SK-N-SH treated with all-trans-retinoic acid at 6 μM for 48 hours (cell line): ENCODE data around the gene S100A8.

Experiments used
- CREB5 ChIP-seq: fragments of 250-450 bp; sonication (Bioruptor Pico); IDR thresholded peaks from 2 replicates; pipeline ENCODE4 v1.5.1; 2020; ENCODE audit warnings: low read depth, mild to moderate bottlenecking, moderate library complexity
- ESRRG ChIP-seq: fragments of 250-450 bp; sonication (Bioruptor Pico); IDR thresholded peaks from 2 replicates; pipeline ENCODE4 v1.6.1; 2021; ENCODE audit warnings: mild to moderate bottlenecking
- GLIS3 ChIP-seq: fragments of 250-450 bp; sonication (Bioruptor Pico); IDR thresholded peaks from 2 replicates; pipeline ENCODE4 v1.5.0; 2020; ENCODE audit warnings: mild to moderate bottlenecking, moderate library complexity
- OSR1 ChIP-seq: fragments of 250-450 bp; sonication (Bioruptor Pico); IDR thresholded peaks from 2 replicates; pipeline ENCODE4 v1.8.0; 2022; ENCODE audit warnings: moderate library complexity, mild to moderate bottlenecking, inconsistent platforms
- RARB ChIP-seq: fragments of 250-450 bp; sonication (Bioruptor Pico); IDR thresholded peaks from 2 replicates; pipeline ENCODE4 v1.8.0; 2021; ENCODE audit warnings: mild to moderate bottlenecking, moderate library complexity
- ZFP3 ChIP-seq: fragments of 250-450 bp; sonication (Bioruptor Pico); IDR thresholded peaks from 2 replicates; pipeline ENCODE4 v1.5.0; 2020; ENCODE audit warnings: mild to moderate bottlenecking, moderate library complexity
- ZFP30 ChIP-seq: fragments of 450-650 bp; formaldehyde crosslinking; IDR thresholded peaks from 2 replicates; pipeline ENCODE4 v1.5.0; 2022; ENCODE audit warnings: mild to moderate bottlenecking, moderate library complexity
- ZNF70 ChIP-seq: fragments of 450-650 bp; formaldehyde crosslinking; IDR thresholded peaks from 2 replicates; pipeline ENCODE4 v1.5.0; 2020; ENCODE audit warnings: mild to moderate bottlenecking, moderate library complexity
- ZNF8 ChIP-seq: fragments of 450-650 bp; formaldehyde crosslinking; IDR thresholded peaks from 2 replicates; pipeline ENCODE4 v1.5.0; 2020; ENCODE audit warnings: mild to moderate bottlenecking, moderate library complexity
- TF ChIP-seq, protein P1 (sequence below): fragments of 250-450 bp; sonication (Bioruptor Pico); IDR thresholded peaks from 2 replicates; pipeline ENCODE4 v1.8.0; 2020; ENCODE audit warnings: mild to moderate bottlenecking, moderate library complexity, borderline replicate concordance
- TF ChIP-seq, protein P2 (sequence below): fragments of 250-450 bp; sonication (Bioruptor Pico); IDR thresholded peaks from 2 replicates; pipeline ENCODE4 v1.8.0; 2021; ENCODE audit warnings: low read depth, mild to moderate bottlenecking, moderate library complexity, borderline replicate concordance

DNA sequence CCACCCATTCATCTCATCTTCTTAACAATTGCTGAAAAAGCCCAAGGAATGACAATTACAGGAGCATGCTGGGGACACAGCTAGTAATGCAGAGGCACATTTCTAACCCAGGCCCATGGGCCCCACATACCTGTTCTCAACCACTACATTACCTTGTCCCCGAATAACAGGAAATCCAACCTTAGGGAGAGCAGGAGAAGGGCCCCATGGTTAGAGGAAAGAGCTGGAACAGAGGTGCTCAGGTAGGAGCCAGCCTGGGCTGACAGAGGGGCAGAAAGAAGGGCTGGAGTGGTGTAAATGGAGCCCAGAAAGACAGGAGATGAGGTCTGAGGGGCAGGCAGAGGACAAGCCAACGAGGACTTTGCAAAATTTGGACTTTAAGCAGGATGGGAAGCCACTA is 11.4 kb upstream of the S100A8 start:
- no peak for TF ChIP-seq CREB5 (CRISPR knock-in tag)
- TF ChIP-seq ZNF70 (CRISPR knock-in tag) = no peak
- TF ChIP-seq, protein P1, sequence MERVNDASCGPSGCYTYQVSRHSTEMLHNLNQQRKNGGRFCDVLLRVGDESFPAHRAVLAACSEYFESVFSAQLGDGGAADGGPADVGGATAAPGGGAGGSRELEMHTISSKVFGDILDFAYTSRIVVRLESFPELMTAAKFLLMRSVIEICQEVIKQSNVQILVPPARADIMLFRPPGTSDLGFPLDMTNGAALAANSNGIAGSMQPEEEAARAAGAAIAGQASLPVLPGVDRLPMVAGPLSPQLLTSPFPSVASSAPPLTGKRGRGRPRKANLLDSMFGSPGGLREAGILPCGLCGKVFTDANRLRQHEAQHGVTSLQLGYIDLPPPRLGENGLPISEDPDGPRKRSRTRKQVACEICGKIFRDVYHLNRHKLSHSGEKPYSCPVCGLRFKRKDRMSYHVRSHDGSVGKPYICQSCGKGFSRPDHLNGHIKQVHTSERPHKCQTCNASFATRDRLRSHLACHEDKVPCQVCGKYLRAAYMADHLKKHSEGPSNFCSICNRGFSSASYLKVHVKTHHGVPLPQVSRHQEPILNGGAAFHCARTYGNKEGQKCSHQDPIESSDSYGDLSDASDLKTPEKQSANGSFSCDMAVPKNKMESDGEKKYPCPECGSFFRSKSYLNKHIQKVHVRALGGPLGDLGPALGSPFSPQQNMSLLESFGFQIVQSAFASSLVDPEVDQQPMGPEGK (CRISPR knock-in tag) = no peak
- no peak for TF ChIP-seq ZFP3 (CRISPR knock-in tag)
- TF ChIP-seq GLIS3 = no peak
- TF ChIP-seq ZNF8 = no peak
- TF ChIP-seq, protein P2, sequence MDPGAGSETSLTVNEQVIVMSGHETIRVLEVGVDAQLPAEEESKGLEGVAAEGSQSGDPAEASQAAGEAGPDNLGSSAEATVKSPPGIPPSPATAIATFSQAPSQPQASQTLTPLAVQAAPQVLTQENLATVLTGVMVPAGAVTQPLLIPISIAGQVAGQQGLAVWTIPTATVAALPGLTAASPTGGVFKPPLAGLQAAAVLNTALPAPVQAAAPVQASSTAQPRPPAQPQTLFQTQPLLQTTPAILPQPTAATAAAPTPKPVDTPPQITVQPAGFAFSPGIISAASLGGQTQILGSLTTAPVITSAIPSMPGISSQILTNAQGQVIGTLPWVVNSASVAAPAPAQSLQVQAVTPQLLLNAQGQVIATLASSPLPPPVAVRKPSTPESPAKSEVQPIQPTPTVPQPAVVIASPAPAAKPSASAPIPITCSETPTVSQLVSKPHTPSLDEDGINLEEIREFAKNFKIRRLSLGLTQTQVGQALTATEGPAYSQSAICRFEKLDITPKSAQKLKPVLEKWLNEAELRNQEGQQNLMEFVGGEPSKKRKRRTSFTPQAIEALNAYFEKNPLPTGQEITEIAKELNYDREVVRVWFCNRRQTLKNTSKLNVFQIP (CRISPR knock-in tag) = no peak
- no peak for TF ChIP-seq ZFP30 (CRISPR knock-in tag)
- TF ChIP-seq ESRRG (CRISPR knock-in tag) = no peak
- TF ChIP-seq OSR1 (CRISPR knock-in tag) = no peak
- TF ChIP-seq RARB (CRISPR knock-in tag) = no peak
